Thyroid gland (tissue), 4 donors: ENCODE results near the gene PALLD. TPM values are rescaled to one million over a fixed set of nuclear protein-coding genes. Genes with fewer than 3 reads are reported as not detected.

Source experiments
- DNase-seq, 2 donors: peaks; one replicate each; pipeline ENCODE4 v3.0.0-alpha.2; 2019
- H3K27ac ChIP-seq, 3 donors: fragments of 200-600 bp; sonication (generic); 1 replicate in 2 of 3; 2 replicates in 1 of 3; pipeline ENCODE4 v1.5.1; 2016 to 2019; ENCODE audit warnings: mild to moderate bottlenecking in 1 of 3, moderate library complexity in 1 of 3
- H3K27me3 ChIP-seq: fragments of 200-600 bp; sonication (generic); one replicate; pipeline ENCODE4 v1.5.1; 2019
- H3K36me3 ChIP-seq, 2 donors: fragments of 200-600 bp; sonication (generic); one replicate each; pipeline ENCODE4 v1.5.1; 2016 to 2019
- H3K4me1 ChIP-seq, 2 donors: fragments of 200-600 bp; sonication (generic); one replicate each; pipeline ENCODE4 v1.5.1; 2017 to 2019
- H3K4me3 ChIP-seq, 3 donors: fragments of 200-600 bp; sonication (generic); replicated peaks in 1 of 3; 1 replicate in 2 of 3; 2 replicates in 1 of 3; pipeline ENCODE4 v1.5.1; 2016; ENCODE audit warnings: mild to moderate bottlenecking in 1 of 3
- H3K9me3 ChIP-seq: fragments of 200-600 bp; sonication (generic); one replicate; pipeline ENCODE4 v1.5.1; 2017
- POLR2A ChIP-seq, 2 donors: fragments of 450-650 bp; IDR thresholded peaks; one replicate each; pipeline ENCODE4 v1.6.1; 2017; ENCODE audit warnings: antibody characterized with exemption in 2 of 2, mild to moderate bottlenecking in 2 of 2, moderate library complexity in 1 of 2
- WGBS, 2 donors: methylation state at CpG; one replicate each; pipeline ENCODE4 v1.1.5; 2017; 5-methylcytosine and 5-hydroxymethylcytosine counted together
- intact Hi-C: fragments of 100-400 bp; cut with DNase I; formaldehyde crosslinking; loops from one replicate; pipeline ENCODE4 v1.15.1; 2023
- total RNA-seq, 4 donors: library from RNA; depleted of rRNA; stranded (reverse); fragments of >200 nt; gene quantifications; one replicate each; pipeline ENCODE4 v1.2.3, GENCODE V29; 2016
- TF ChIP-seq, protein P1 (sequence below), 6 experiments: fragments of 200-600 bp in 3 of 6; fragments of 450-650 bp in 3 of 6; sonication (generic) in 3 of 6; IDR thresholded peaks; one replicate each; pipeline ENCODE4 v1.5.1; 2016 to 2019; ENCODE audit warnings: antibody characterized with exemption in 6 of 6, mild to moderate bottlenecking in 2 of 6, inconsistent platforms in 1 of 6, moderate library complexity in 1 of 6

Gene PALLD
- total RNA-seq, 4 donors from 2014 or later = 152 to 311 (median 226) TPM

DNA sequence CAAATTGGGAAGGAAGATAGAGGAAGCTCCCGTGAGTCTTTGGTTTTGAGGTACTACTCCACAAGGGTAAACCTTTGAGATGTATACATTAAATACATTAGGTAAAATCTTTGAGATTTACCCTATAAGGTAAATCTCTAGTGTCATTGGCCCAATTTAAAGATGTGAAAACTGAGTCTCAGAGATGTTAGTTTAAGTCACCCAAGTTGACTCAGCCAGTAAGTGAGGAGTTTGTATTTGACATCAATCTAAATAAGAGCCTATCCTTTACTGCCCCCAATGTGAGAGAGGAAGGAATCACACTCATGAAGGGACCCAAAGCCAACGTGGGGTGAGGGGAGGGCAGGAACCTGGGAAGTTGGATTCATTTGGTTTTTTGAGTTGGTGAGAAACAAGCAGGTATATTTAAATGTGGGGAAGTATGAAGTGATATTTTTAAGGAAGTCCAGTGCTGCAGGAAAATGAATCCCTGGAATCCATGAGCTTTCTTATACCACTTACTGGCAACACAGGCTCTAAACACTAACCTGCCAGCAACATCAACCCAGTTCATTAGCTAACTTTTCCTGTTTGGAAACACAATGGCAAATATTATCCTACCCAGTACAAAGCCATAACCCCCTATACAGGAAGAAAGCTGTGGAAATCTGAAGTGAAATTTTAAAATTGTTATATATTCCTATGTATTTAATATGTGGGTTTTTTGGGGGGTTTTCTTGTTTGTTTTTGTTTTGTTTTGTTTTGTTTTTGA lies 55.3 kb downstream of the PALLD start:
- Histone ChIP-seq H3K9me3 (no peaks in the 10 kb centered on the region), H3K4me3 (no peak overlapping the region), H3K27me3 (no peaks in the 10 kb centered on the region), H3K27ac (no peak overlapping the region), H3K36me3 (no peaks in the 10 kb centered on the region), H3K4me1 (peaks cover 0 to 3% of the 10 kb centered on the region in 2 donors)
- TF ChIP-seq, protein P1, sequence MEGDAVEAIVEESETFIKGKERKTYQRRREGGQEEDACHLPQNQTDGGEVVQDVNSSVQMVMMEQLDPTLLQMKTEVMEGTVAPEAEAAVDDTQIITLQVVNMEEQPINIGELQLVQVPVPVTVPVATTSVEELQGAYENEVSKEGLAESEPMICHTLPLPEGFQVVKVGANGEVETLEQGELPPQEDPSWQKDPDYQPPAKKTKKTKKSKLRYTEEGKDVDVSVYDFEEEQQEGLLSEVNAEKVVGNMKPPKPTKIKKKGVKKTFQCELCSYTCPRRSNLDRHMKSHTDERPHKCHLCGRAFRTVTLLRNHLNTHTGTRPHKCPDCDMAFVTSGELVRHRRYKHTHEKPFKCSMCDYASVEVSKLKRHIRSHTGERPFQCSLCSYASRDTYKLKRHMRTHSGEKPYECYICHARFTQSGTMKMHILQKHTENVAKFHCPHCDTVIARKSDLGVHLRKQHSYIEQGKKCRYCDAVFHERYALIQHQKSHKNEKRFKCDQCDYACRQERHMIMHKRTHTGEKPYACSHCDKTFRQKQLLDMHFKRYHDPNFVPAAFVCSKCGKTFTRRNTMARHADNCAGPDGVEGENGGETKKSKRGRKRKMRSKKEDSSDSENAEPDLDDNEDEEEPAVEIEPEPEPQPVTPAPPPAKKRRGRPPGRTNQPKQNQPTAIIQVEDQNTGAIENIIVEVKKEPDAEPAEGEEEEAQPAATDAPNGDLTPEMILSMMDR (IDR thresholded peaks at IDR 0.05) = peak in 1 of 6 experiments; percentile 19
- TF ChIP-seq POLR2A (IDR thresholded peaks at IDR 0.05) = no peak
- intact Hi-C loops = no loop called here
- WGBS, 2 donors = 75 to 81% methylated on average over 2 of the region's 2 CpGs
- no peak for DNase-seq

DNA sequence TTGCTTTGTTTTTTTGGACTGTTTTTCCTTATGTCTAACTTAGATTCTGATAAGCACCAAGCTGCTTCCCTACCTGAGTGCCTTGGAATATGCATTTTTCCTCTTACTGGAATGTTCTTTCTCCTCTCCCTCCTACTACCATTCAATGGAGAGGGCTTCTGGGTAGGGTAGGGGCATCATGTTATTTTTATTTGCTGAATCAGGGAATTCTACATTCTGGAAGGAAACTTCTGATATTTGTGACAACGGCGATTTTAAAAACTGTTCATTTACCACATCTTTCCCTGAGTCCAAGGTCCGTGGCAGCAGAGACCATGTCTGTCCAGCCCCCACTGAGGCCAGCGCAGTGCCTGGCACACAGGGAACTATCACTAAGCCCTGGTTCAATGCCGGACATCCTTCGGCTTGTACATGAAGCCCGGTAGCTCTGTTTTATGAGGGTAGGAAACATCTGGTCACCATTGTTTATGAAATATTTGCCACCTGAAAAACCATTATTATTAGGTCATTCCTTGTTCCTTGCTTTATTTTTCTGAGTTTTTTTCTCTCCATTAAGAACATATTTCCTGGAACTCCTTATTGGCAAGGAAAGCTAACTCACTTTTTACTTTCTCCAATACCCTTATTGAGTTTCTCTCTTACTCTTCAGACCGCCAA lies 57.0 kb downstream of the PALLD start:
- no peaks in the 10 kb centered on the region for H3K27me3 ChIP-seq
- no peak for TF ChIP-seq POLR2A (IDR thresholded peaks at IDR 0.05)
- TF ChIP-seq, protein P1 (IDR thresholded peaks at IDR 0.05) = no peak
- H3K36me3 ChIP-seq = no peaks in the 10 kb centered on the region
- WGBS, 2 donors = 67 to 85% methylated on average over 8 of the region's 8 CpGs
- intact Hi-C loops = no loop called here
- H3K4me1 ChIP-seq = peaks cover 0 to 3% of the 10 kb centered on the region in 2 donors
- no peak overlapping the region for H3K4me3 ChIP-seq
- DNase-seq = no peak
- no peak overlapping the region for H3K27ac ChIP-seq
- H3K9me3 ChIP-seq = no peaks in the 10 kb centered on the region

DNA sequence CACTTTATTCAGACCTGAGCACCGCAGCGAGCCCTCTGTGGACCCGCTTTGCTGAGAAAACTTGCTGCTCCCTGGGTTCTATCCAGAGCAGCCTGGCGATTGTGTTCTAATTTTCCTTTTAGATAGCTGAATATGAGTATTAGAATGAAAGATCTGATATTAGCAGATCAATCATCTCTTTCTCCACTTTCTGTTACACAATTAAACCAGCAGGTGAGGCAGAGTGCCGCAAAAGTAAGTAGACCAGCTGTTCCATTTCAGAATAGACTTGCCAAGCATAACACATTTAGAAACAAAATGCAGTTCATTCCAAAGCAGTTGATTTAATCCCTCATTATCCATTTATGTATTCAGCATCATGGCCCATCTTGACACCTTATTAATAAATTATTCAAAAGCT lies 58.6 kb downstream of the PALLD start:
- Histone ChIP-seq H3K4me3 (no peak overlapping the region), H3K36me3 (no peaks in the 10 kb centered on the region), H3K9me3 (no peaks in the 10 kb centered on the region), H3K27me3 (no peaks in the 10 kb centered on the region), H3K27ac (no peak overlapping the region), H3K4me1 (peaks cover 10 to 12% of the 10 kb centered on the region in 2 donors)
- no peak for DNase-seq
- intact Hi-C loops = no loop called here
- 95 to 96% methylated on average over 5 of the region's 5 CpGs for WGBS, 2 donors
- TF ChIP-seq, protein P1 (IDR thresholded peaks at IDR 0.05) = no peak
- no peak for TF ChIP-seq POLR2A (IDR thresholded peaks at IDR 0.05)

DNA sequence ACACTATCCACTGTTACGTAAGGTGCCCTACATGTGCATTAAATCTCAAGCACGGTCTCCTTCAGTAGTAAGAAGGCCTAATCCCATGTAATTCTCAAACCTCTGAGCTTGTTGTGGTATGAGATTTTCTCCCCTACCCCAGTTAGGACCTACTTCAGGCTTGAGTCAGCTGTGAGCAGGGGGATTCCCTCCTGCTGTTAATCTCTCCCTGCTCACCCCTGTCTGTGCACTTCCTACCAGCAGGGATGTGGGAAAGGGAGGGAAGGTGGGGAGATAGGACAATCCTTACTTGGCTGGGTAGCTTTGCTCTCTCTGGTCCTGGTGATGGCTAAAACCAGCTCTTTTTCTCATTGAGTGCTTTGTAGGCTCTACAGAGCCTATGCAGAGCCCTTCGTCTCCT lies 60.8 kb downstream of the PALLD start:
- intact Hi-C loops = no loop called here
- no peak for DNase-seq
- Histone ChIP-seq H3K27me3 (no peaks in the 10 kb centered on the region), H3K4me1 (peaks cover 17 to 18% of the 10 kb centered on the region in 2 donors), H3K36me3 (no peaks in the 10 kb centered on the region), H3K4me3 (no peak overlapping the region), H3K27ac (no peak overlapping the region), H3K9me3 (no peaks in the 10 kb centered on the region)
- WGBS, 2 donors = 98% methylated on average over 3 of the region's 3 CpGs
- TF ChIP-seq, protein P1 (IDR thresholded peaks at IDR 0.05) = no peak
- TF ChIP-seq POLR2A (IDR thresholded peaks at IDR 0.05) = no peak

DNA sequence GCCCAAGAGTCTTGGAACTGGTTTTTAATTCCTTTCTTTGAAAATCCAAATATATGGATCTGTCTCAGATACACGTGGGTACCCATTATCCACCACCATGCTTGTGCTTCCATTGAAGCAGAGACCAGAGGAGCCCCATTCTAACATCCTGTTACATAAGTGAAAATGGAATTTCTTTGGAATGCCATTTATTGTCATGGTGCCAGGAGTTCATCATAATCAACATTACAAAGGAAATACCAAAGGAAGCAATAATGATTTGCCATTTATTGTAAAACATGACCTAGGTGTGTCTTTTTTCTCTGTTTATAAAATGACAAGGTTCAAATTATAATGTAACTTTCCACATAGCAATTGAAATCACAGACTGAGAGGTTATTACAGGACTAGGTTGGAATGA lies 61.7 kb downstream of the PALLD start:
- WGBS, 2 donors = 65 to 69% methylated on average over 1 of the region's 1 CpG
- Histone ChIP-seq H3K27me3 (no peaks in the 10 kb centered on the region), H3K9me3 (no peaks in the 10 kb centered on the region), H3K36me3 (no peaks in the 10 kb centered on the region), H3K27ac (no peak overlapping the region), H3K4me3 (no peak overlapping the region), H3K4me1 (peaks cover 17 to 18% of the 10 kb centered on the region in 2 donors)
- DNase-seq = no peak
- intact Hi-C loops = no loop called here
- TF ChIP-seq, protein P1 (IDR thresholded peaks at IDR 0.05) = no peak
- no peak for TF ChIP-seq POLR2A (IDR thresholded peaks at IDR 0.05)
